Ascending aorta (tissue), 2 donors: ENCODE measurements around the gene ARRDC3. TPM values are rescaled to one million over a fixed set of nuclear protein-coding genes. Genes with fewer than 3 reads are reported as not detected.
A peak's percentile ranks its signal among the peaks of the same experiment; 100 is the strongest.

Experiments
- DNase-seq, 2 donors: peaks; one replicate each; pipeline ENCODE4 v3.0.0-alpha.2; 2019; ENCODE audit warnings: low spot score in 2 of 2
- H3K27ac ChIP-seq, 2 donors: fragments of 200-600 bp; sonication (generic); one replicate each; pipeline ENCODE4 v1.5.1; 2016 to 2017; ENCODE audit warnings: mild to moderate bottlenecking in 1 of 2
- H3K27me3 ChIP-seq: fragments of 200-600 bp; sonication (generic); one replicate; pipeline ENCODE4 v1.5.1; 2017
- H3K36me3 ChIP-seq, 2 donors: fragments of 200-600 bp; sonication (generic); one replicate each; pipeline ENCODE4 v1.5.1; 2016
- H3K4me1 ChIP-seq, 2 donors: fragments of 200-600 bp; sonication (generic); one replicate each; pipeline ENCODE4 v1.5.1; 2016 to 2017; ENCODE audit warnings: mild to moderate bottlenecking in 1 of 2
- H3K4me3 ChIP-seq, 2 donors: fragments of 200-600 bp; sonication (generic); one replicate each; pipeline ENCODE4 v1.5.1; 2016 to 2017; ENCODE audit warnings: mild to moderate bottlenecking in 1 of 2
- H3K9me3 ChIP-seq, 2 donors: fragments of 200-600 bp; sonication (generic); one replicate each; pipeline ENCODE4 v1.5.1; 2016
- intact Hi-C: fragments of 100-400 bp; cut with DNase I; formaldehyde crosslinking; loops from one replicate; pipeline ENCODE4 v1.15.1; 2023
- total RNA-seq: library from RNA; depleted of rRNA; stranded (reverse); fragments of >200 nt; gene quantifications from one replicate; pipeline ENCODE4 v1.1.0, GENCODE V29; 2016
- TF ChIP-seq, protein P1 (sequence below), 3 experiments: fragments of 200-600 bp in 2 of 3; fragments of 450-650 bp in 1 of 3; sonication (generic) in 2 of 3; IDR thresholded peaks; one replicate each; pipeline ENCODE4 v1.5.1; 2016 to 2019; ENCODE audit warnings: antibody characterized with exemption in 3 of 3, mild to moderate bottlenecking in 1 of 3, moderate library complexity in 1 of 3

Gene ARRDC3, protein sequence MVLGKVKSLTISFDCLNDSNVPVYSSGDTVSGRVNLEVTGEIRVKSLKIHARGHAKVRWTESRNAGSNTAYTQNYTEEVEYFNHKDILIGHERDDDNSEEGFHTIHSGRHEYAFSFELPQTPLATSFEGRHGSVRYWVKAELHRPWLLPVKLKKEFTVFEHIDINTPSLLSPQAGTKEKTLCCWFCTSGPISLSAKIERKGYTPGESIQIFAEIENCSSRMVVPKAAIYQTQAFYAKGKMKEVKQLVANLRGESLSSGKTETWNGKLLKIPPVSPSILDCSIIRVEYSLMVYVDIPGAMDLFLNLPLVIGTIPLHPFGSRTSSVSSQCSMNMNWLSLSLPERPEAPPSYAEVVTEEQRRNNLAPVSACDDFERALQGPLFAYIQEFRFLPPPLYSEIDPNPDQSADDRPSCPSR
- total RNA-seq: 30.1 TPM

DNA sequence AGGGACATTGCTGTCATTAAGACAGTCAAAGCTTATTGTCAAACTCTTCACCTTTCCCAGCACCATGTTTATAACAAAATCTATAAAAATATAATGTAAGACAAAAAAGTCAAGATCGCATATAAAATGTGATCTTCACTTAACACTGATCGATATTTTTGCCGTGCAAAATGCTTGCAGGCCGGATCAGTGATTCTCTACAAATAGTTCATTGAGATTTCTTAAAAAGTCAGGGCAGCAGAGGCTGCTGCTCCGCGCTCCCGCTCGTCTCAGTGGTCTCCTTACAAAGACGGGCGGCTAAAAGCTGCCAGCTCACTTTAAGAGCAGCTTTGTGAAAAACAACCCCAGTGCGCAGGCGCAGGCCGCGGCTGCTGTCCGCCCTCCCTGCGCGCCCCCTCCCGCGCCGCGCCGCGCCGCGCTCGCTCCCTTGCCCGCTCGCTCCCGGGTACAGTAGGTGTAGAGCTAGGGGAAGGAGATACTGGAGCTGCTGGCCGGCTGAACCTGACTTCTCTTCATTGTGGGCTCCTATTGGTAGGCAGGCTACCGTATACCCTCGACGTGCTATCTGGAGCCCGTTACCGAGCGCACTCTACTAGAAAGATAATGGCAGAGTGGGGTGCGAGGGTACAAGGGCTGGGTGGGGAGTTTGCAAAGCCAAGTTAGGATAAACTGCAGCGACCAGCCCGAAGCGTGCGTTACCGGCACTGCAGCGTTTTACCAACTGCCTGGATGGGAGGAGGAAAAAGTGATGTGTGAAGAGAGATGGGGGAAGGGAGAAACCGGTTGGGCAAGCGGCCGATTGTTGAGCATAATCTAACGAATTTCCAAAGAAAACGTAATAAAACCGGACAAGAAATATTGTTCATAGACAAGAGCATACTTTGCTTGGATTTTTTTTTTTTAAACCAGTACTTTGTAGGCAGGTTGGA, at the start of gene ARRDC3:
Gene ARRDC3, minus strand, starts transcription at position 291 of the 929 bp plus-strand sequence. Its CDS starts 225 bp downstream, at position 66.
- Histone ChIP-seq H3K36me3 (no peaks in the 10 kb centered on the region), H3K9me3 (no peaks in the 10 kb centered on the region), H3K27ac (peak within 1 kb of the TSS; percentile 95 to 98), H3K4me3 (peak within 1 kb of the TSS; percentile 75 to 86), H3K27me3 (no peaks in the 10 kb centered on the region), H3K4me1 (peaks cover 4 to 8% of the 10 kb centered on the region in 2 donors)
- peak; percentile 85 to 98 for DNase-seq
- TF ChIP-seq, protein P1, sequence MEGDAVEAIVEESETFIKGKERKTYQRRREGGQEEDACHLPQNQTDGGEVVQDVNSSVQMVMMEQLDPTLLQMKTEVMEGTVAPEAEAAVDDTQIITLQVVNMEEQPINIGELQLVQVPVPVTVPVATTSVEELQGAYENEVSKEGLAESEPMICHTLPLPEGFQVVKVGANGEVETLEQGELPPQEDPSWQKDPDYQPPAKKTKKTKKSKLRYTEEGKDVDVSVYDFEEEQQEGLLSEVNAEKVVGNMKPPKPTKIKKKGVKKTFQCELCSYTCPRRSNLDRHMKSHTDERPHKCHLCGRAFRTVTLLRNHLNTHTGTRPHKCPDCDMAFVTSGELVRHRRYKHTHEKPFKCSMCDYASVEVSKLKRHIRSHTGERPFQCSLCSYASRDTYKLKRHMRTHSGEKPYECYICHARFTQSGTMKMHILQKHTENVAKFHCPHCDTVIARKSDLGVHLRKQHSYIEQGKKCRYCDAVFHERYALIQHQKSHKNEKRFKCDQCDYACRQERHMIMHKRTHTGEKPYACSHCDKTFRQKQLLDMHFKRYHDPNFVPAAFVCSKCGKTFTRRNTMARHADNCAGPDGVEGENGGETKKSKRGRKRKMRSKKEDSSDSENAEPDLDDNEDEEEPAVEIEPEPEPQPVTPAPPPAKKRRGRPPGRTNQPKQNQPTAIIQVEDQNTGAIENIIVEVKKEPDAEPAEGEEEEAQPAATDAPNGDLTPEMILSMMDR (IDR thresholded peaks at IDR 0.05): peak in 1 of 3 experiments; percentile 4
- intact Hi-C loops: loop anchor here (2.0 to 5.0 kb wide), 4 partner anchors 86 to 856 kb away; partner anchors contain the start of gene LYSMD3

DNA sequence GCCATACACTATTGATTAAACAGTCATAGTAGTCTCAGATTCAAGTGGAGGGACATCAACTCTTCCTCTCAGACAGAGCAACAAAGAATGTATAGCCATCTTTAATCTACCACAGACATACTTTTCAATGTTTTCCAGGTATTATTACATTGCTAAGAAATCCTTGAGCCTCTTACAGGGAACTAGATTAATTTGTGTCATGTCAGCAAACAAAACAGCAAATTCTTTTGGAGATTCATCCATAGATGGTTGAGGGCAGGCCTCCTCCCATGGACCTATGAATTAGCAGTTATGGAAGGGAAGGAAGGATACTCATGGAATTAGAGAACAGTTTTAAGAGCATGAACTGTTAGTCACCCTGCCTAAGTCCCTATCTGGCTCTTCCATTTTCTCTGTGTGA, 47.8 kb upstream of the ARRDC3 start:
- intact Hi-C loops: no loop called here

DNA sequence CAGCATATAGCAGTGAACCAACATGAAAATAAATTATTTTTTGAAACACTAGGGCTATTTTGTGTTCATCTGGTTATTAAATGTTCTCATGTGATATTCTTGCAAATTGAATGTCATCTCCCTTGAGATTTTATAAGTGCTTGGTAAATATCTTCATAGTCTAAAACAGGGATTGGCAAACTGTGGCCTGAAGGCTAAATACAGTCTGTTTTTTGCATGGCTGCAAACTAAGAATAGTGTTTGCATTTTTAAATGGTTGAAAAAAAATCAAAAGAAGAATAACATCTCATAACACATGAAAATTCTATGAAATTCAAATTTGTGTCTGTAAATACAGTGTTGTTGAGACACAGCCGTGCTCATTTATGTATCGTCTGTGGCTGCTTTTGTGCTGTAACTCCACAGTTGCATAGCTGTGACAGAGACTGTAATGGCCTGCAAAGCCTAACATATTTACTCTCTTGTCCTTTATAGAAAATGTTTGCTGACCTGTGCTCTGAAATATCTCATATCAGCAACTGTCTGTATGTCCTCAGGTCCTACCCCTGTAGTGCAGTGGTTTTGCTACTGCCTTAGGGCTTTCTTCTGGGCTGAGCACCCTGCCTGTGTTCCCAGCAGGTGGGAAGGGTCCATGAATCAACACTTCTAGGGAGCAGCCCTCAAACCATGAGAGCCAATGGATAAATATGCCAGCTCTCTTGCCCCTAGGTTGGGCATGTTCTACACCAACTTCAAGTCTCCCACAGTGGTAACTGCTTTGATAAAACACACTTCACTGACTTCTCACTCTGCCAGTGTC, 41.7 kb upstream of the ARRDC3 start:
- Histone ChIP-seq H3K27ac (no peak overlapping the region), H3K4me1 (no peaks in the 10 kb centered on the region), H3K4me3 (no peak overlapping the region), H3K36me3 (no peaks in the 10 kb centered on the region), H3K27me3 (no peaks in the 10 kb centered on the region), H3K9me3 (peaks cover 0 to 9% of the 10 kb centered on the region in 2 donors)
- intact Hi-C loops: loop anchor here (5.0 to 10.0 kb wide), 2 partner anchors 640 to 983 kb away; no protein-coding TSS in a partner anchor
- TF ChIP-seq, protein P1 (IDR thresholded peaks at IDR 0.05): no peak
- DNase-seq: no peak

More for the DNA sequence above, 47.8 kb upstream of the ARRDC3 start:
- Histone ChIP-seq H3K27me3 (no peaks in the 10 kb centered on the region), H3K36me3 (no peaks in the 10 kb centered on the region), H3K4me1 (no peaks in the 10 kb centered on the region), H3K4me3 (no peak overlapping the region), H3K27ac (no peak overlapping the region), H3K9me3 (peaks cover 0 to 9% of the 10 kb centered on the region in 2 donors)
- no peak for DNase-seq
- TF ChIP-seq, protein P1 (IDR thresholded peaks at IDR 0.05): no peak

DNA sequence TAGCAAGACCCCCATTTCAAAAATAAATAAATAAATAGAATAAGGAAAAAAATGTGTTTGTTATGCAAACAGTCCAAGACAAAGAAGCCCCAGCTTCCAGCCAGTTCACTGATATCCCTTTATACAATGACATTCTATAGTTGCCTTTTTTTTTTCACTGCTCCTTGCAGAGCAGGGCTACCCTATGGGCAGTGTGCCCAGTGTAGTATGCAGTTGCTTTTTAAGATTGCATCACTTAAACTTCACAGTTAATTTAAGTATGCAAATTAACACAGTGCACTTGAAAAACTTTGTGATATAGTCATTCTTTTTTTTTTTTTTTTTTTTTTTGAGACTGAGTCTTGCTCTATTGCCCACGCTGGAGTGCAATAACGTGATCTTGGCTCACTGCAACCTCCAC, 40.8 kb upstream of the ARRDC3 start:
- H3K27ac ChIP-seq: no peak overlapping the region
- DNase-seq: no peak
- TF ChIP-seq, protein P1 (IDR thresholded peaks at IDR 0.05): no peak
- intact Hi-C loops: loop anchor here (5.0 to 10.0 kb wide), 2 partner anchors 639 to 982 kb away; no protein-coding TSS in a partner anchor
- H3K36me3 ChIP-seq: no peaks in the 10 kb centered on the region
- peaks cover 0 to 4% of the 10 kb centered on the region in 2 donors for H3K9me3 ChIP-seq
- H3K27me3 ChIP-seq: no peaks in the 10 kb centered on the region
- no peak overlapping the region for H3K4me3 ChIP-seq
- H3K4me1 ChIP-seq: no peaks in the 10 kb centered on the region

DNA sequence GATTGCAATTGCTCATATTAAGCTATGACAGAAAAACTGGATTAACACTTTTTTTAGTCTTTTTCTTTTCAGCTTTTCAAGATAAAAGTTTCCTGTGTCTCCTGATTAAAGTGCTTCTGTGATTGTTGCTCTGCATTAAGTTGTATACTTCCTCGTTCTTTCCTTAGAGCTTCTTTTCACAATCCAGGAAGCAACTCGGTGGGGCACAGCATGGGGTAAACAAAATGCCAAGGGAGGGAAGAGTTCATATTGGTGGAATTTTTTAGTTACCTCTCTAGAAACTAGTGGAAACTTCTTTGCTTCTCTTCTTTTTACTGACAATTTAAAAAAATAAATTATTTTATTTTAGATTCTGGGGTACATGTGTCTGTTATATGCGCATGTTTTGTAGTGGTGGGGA, 37.8 kb upstream of the ARRDC3 start:
- Histone ChIP-seq H3K36me3 (no peaks in the 10 kb centered on the region), H3K27ac (no peak overlapping the region), H3K27me3 (no peaks in the 10 kb centered on the region), H3K4me1 (no peaks in the 10 kb centered on the region), H3K9me3 (no peaks in the 10 kb centered on the region), H3K4me3 (no peak overlapping the region)
- DNase-seq: no peak
- TF ChIP-seq, protein P1 (IDR thresholded peaks at IDR 0.05): no peak
- intact Hi-C loops: loop anchor here (5.0 to 10.0 kb wide), 2 partner anchors 636 to 979 kb away; no protein-coding TSS in a partner anchor
